GM12872 (cell line): ENCODE data around the gene ADI1.

Experiments used
- TF ChIP-seq, protein P1 (sequence below): IDR thresholded peaks from 3 replicates; pipeline ENCODE4 v1.5.1; 2011; ENCODE audit warnings: low read depth, mild to moderate bottlenecking, low read length, moderate library complexity; ENCODE audit not compliant: insufficient read depth

ADI1 gene

DNA sequence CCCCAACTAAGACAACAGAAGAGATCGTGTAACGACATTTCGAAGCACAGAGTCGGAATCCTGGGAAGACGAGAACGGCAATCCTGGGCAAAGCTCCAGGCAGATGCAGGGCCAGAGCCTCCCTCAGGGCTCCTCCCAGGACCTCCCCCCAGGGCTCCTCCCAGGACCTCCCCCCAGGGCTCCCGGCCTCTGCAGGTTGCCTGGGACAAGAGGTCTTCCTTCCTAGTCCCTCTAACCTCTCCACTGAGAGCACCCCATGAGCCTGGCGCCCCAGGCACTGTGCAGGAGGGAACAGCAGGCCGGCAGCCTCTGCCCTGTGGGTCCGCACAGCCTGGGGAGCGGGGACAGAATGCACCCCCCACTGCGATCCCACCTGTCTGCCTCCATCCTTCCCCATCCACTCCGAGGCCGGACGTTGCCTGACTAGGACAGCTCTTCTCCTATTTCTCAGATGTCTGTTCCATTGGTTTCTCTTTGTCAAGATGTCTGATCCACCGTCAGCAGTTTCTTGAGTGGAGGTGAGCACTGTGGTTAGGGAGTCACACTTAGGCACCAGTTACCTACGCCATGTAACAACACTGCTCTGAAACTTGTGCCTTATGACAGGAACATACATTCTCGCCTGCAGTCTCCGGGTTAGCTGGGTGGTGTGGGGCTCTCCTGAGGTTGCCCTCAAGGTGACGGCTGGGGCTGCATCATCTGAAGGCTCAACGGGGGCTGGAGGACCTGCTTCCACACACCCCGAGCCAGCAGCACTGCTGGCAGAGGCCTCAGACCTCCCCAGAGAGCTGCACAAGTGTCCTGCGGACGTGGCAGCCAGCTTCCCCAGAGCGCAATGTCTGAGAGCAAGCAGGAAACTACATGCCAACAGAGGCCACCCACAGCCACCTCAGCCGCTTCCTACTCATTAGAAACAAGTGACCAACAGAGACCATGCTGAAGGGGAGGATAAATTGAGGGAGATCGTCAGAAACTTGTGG lies 28.9 kb downstream of the ADI1 start:
- TF ChIP-seq, protein P1, sequence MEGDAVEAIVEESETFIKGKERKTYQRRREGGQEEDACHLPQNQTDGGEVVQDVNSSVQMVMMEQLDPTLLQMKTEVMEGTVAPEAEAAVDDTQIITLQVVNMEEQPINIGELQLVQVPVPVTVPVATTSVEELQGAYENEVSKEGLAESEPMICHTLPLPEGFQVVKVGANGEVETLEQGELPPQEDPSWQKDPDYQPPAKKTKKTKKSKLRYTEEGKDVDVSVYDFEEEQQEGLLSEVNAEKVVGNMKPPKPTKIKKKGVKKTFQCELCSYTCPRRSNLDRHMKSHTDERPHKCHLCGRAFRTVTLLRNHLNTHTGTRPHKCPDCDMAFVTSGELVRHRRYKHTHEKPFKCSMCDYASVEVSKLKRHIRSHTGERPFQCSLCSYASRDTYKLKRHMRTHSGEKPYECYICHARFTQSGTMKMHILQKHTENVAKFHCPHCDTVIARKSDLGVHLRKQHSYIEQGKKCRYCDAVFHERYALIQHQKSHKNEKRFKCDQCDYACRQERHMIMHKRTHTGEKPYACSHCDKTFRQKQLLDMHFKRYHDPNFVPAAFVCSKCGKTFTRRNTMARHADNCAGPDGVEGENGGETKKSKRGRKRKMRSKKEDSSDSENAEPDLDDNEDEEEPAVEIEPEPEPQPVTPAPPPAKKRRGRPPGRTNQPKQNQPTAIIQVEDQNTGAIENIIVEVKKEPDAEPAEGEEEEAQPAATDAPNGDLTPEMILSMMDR: no peak

DNA sequence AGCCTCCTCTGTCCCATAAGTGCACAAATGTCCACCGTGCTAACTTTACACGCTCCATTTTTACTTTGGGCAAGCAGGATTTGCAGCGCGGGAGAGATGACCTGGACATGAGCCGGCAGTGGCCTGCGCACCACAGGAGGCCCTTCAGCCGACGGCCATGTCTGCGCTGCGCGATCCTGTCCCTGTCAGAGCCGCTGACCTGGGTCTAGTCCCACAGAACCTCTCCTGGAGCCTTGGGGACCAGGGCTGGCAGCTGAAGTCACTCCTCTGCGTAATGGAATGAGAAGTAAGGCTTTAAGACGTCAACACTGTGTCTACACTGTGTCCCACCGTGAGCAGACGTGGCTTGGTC lies 29.6 kb downstream of the ADI1 start:
- TF ChIP-seq, protein P1: no peak

DNA sequence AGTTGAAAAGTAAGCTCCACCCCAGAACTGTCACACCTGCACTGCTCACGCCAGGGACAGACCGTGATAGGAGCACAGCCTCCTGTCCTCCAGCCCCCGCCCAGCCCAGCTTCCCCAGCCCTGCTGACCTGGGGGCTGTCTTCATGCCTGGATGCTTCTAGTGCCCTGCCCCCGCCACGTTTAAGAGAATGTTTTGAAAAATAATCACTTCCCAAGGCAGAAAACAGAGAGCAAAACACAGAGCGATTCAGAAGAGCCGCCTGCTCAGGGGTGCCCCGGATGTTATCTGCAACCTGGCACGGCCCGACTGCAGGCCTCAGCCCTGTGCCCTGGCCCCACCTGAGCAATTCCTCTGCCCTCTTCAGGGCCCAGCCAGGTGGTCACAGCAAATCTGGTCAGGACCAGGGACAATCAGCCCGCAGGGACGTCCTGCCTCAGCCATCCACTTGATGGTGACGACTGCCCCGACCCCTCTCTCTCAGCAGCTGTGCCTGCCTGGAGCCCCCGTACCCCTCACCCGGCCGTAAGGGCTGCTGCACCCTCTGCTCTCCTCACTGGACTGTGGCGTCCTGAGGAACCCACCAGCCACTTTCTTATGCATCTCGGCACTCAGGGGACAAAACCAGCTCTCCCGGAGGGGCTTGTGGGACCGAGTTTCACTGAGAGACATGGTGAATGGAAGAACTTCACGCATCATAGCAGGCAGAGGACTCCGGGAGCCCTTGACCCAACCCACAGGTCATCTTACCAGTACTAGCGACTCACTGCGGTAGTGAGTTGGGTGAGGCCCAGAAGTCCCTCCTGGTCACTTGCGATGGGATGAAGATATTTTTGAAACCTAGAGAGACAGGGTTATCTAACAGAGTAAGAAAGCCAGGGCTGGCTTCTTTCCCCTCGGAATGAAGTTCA lies 30.2 kb downstream of the ADI1 start:
- TF ChIP-seq, protein P1: no peak

DNA sequence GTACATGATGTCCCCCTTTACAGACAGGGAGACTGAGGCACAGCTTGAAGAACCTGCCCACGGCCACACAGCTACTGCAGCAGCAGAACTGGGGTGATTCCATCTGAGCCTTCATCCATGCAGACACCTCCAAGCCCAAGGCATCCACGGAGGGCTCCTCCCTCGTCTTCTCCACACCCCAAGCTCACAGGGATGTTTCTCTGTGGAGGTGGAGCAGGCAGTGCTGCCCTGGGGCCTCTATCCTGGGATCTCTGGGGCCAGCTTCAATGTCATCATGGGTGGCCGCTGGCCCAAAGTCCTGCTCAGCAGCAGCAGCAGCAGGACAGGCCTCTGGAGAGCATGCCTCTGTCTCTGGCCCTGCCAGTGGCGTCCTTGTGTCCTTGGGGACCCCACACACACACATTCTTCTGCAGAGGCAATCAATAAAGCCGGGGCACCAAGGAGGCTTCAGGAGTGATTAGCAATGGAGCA lies 31.2 kb downstream of the ADI1 start:
- TF ChIP-seq, protein P1: no peak

DNA sequence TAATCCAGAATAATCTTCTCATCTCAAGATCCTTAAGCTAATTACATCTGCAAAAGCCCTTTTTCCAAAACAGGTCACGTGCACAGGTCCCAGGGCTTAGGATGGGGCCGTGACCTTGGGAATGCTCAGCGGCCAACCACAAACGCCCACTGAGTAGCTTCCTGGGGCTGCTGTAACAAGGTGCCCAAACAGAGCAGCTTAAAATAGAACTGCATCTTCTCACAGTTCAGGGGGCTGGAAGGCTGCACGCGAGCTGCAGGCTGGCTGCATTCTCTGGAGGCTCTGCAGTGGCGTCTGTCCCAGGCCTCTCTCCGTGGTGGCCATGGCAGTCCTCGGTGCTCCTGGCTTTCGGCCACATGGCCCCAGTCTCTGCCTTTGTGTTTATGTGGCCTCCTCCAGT lies 31.9 kb downstream of the ADI1 start:
- TF ChIP-seq, protein P1: no peak

DNA sequence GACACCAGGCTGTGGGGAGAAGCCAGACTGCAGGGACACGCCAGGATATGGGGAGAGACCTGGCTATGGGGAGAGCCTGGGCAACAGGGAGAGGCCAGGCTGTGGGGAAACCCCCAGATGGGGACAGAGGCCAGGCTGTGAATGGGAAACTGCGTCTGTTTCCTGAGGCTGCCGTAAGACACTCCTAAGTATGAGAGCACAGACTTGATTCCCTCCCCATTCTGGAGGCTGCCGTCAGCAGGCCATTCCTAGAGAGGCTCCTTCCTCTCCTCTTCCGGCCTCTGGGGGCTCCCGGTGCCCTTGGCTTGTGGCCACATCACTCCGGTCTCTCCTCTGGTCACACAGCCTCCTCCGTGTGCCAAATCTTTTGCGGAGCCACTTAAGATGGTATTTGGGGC lies 32.3 kb downstream of the ADI1 start:
- TF ChIP-seq, protein P1: no peak
